Liver (tissue), 9 donors: Measurements from ENCODE around the gene ABHD12. TPM values are rescaled to one million over a fixed set of nuclear protein-coding genes. Genes with fewer than 3 reads are reported as not detected.

Source experiments
- DNase-seq: peaks from one replicate; pipeline ENCODE4 v3.0.0-alpha.2; 2017; ENCODE audit warnings: low spot score
- H3K27ac ChIP-seq, 2 donors: one replicate each; pipeline ENCODE4 v1.7.0; 2013; ENCODE audit warnings: inconsistent platforms in 2 of 2, low read length in 2 of 2, control low read depth in 1 of 2, low read depth in 1 of 2, mild to moderate bottlenecking in 1 of 2
- H3K27me3 ChIP-seq, 4 donors: one replicate each; pipeline versions ENCODE4 v1.6.1 to v1.7.0; 2013; ENCODE audit warnings: low read length in 3 of 4, inconsistent platforms in 1 of 4, mild to moderate bottlenecking in 1 of 4, moderate library complexity in 1 of 4; ENCODE audit not compliant: control insufficient read depth in 4 of 4, insufficient read depth in 4 of 4
- H3K36me3 ChIP-seq, 4 donors: one replicate each; pipeline versions ENCODE4 v1.6.1 to v1.7.0; 2013; ENCODE audit warnings: low read length in 3 of 4, mild to moderate bottlenecking in 3 of 4, low read depth in 1 of 4, moderate library complexity in 1 of 4; ENCODE audit not compliant: control insufficient read depth in 4 of 4, insufficient read depth in 3 of 4
- H3K4me1 ChIP-seq, 4 donors: one replicate each; pipeline versions ENCODE4 v1.6.1 to v1.7.0; 2013; ENCODE audit warnings: low read length in 3 of 4, mild to moderate bottlenecking in 3 of 4, moderate library complexity in 1 of 4; ENCODE audit not compliant: control insufficient read depth in 4 of 4, insufficient read depth in 4 of 4
- H3K4me3 ChIP-seq, 3 donors: one replicate each; pipeline versions ENCODE4 v1.6.1 to v1.7.0; 2013; ENCODE audit warnings: low read length in 3 of 3, control low read depth in 1 of 3, low read depth in 1 of 3, mild to moderate bottlenecking in 1 of 3
- H3K9ac ChIP-seq, 2 donors: one replicate each; pipeline ENCODE4 v1.7.0; 2013; ENCODE audit warnings: low read length in 2 of 2, mild to moderate bottlenecking in 2 of 2, moderate library complexity in 2 of 2, control low read depth in 1 of 2, low read depth in 1 of 2
- H3K9me3 ChIP-seq, 4 donors: one replicate each; pipeline versions ENCODE4 v1.6.1 to v1.7.0; 2013; ENCODE audit warnings: low read length in 3 of 4; ENCODE audit not compliant: control insufficient read depth in 4 of 4
- CTCF ChIP-seq: fragments of 150-350 bp; IDR thresholded peaks from 2 replicates; pipeline ENCODE4 v1.5.1; 2017; ENCODE audit warnings: improper control_type of control experiment, low read depth, low read length; ENCODE audit not compliant: missing input control
- EGR1 ChIP-seq, 2 donors: IDR thresholded peaks; 2 replicates each; pipeline ENCODE4 v1.6.1; 2016 to 2018; ENCODE audit warnings: antibody characterized with exemption in 2 of 2, low read depth in 2 of 2
- FOXA1 ChIP-seq: IDR thresholded peaks from 2 replicates; pipeline ENCODE4 v1.6.1; 2016; ENCODE audit warnings: antibody characterized with exemption
- FOXA2 ChIP-seq: IDR thresholded peaks from 2 replicates; pipeline ENCODE4 v1.6.1; 2016; ENCODE audit warnings: antibody characterized with exemption
- GABPA ChIP-seq, 2 donors: IDR thresholded peaks in 1 of 2; conservative IDR thresholded peaks in 1 of 2; 2 replicates each; pipeline ENCODE4 v1.6.1; 2016; ENCODE audit warnings: antibody characterized with exemption in 2 of 2, mild to moderate bottlenecking in 1 of 2, moderate library complexity in 1 of 2
- HNF4A ChIP-seq, 2 donors: conservative IDR thresholded peaks; 2 replicates each; pipeline ENCODE4 v1.6.1; 2016; ENCODE audit warnings: antibody characterized with exemption in 2 of 2, mild to moderate bottlenecking in 2 of 2
- HNF4G ChIP-seq: IDR thresholded peaks from 2 replicates; pipeline ENCODE4 v1.6.1; 2016; ENCODE audit warnings: antibody characterized with exemption
- JUND ChIP-seq, 2 donors: IDR thresholded peaks; 2 replicates each; pipeline ENCODE4 v1.6.1; 2016; ENCODE audit warnings: antibody characterized with exemption in 2 of 2
- NR2F2 ChIP-seq: IDR thresholded peaks from 2 replicates; pipeline ENCODE4 v1.6.1; 2016; ENCODE audit warnings: antibody characterized with exemption
- RAD21 ChIP-seq, 2 donors: IDR thresholded peaks; 2 replicates each; pipeline ENCODE4 v1.6.1; 2016; ENCODE audit warnings: antibody characterized with exemption in 2 of 2, mild to moderate bottlenecking in 2 of 2
- RXRA ChIP-seq, 2 donors: IDR thresholded peaks; 2 replicates each; pipeline ENCODE4 v1.6.1; 2017 to 2018; ENCODE audit warnings: antibody characterized with exemption in 2 of 2, mild to moderate bottlenecking in 1 of 2
- SP1 ChIP-seq: IDR thresholded peaks from 2 replicates; pipeline ENCODE4 v1.6.1; 2018; ENCODE audit warnings: antibody characterized with exemption, mild to moderate bottlenecking
- TAF1 ChIP-seq: conservative IDR thresholded peaks from 2 replicates; pipeline ENCODE4 v1.6.1; 2016; ENCODE audit warnings: antibody characterized with exemption, mild to moderate bottlenecking
- YY1 ChIP-seq: IDR thresholded peaks from 2 replicates; pipeline ENCODE4 v1.6.1; 2016; ENCODE audit warnings: antibody characterized with exemption, mild to moderate bottlenecking
- ZBTB33 ChIP-seq: IDR thresholded peaks from 2 replicates; pipeline ENCODE4 v1.6.1; 2016; ENCODE audit warnings: antibody characterized with exemption
- WGBS: extraction: QIAGEN DNeasy Blood & Tissue Kit; methylation state at CpG from one replicate; pipeline ENCODE4 v1.1.7; 2013; 5-methylcytosine and 5-hydroxymethylcytosine counted together
- polyA plus RNA-seq, 2 donors: library from polyadenylated mRNA; stranded (reverse) in 1 of 2; unstranded in 1 of 2; fragments of 200-250 nt in 1 of 2; fragments of >200 nt in 1 of 2; fragmentation: Nextera tagmentation in 1 of 2; extraction: Ambion mirVana in 1 of 2; gene quantifications; one replicate each; pipeline versions ENCODE4 v1.2.1 to v1.2.3, GENCODE V29; 2013 to 2015
- total RNA-seq, 2 donors: library from RNA; depleted of rRNA; stranded (reverse); fragments of >200 nt; gene quantifications; one replicate each; pipeline ENCODE4 v1.2.3, GENCODE V29; 2014
- TF ChIP-seq, protein P1 (sequence below): IDR thresholded peaks from 2 replicates; pipeline ENCODE4 v1.6.1; 2016; ENCODE audit warnings: antibody characterized with exemption
- TF ChIP-seq, protein P2 (sequence below): IDR thresholded peaks from 2 replicates; pipeline ENCODE4 v1.6.1; 2016; ENCODE audit warnings: antibody characterized with exemption
- TF ChIP-seq, protein P3 (sequence below): IDR thresholded peaks from 2 replicates; pipeline ENCODE4 v1.6.1; 2016; ENCODE audit warnings: antibody characterized with exemption, mild to moderate bottlenecking
- donor health status: healthy.
- donor health status: healthy.
- donor health status: healthy.
- donor health status: healthy.
- donor health status: healthy.

ABHD12 gene
- total and polyA plus RNA-seq, 4 donors, result 11.1 to 15.4 (median 12.9) TPM

DNA sequence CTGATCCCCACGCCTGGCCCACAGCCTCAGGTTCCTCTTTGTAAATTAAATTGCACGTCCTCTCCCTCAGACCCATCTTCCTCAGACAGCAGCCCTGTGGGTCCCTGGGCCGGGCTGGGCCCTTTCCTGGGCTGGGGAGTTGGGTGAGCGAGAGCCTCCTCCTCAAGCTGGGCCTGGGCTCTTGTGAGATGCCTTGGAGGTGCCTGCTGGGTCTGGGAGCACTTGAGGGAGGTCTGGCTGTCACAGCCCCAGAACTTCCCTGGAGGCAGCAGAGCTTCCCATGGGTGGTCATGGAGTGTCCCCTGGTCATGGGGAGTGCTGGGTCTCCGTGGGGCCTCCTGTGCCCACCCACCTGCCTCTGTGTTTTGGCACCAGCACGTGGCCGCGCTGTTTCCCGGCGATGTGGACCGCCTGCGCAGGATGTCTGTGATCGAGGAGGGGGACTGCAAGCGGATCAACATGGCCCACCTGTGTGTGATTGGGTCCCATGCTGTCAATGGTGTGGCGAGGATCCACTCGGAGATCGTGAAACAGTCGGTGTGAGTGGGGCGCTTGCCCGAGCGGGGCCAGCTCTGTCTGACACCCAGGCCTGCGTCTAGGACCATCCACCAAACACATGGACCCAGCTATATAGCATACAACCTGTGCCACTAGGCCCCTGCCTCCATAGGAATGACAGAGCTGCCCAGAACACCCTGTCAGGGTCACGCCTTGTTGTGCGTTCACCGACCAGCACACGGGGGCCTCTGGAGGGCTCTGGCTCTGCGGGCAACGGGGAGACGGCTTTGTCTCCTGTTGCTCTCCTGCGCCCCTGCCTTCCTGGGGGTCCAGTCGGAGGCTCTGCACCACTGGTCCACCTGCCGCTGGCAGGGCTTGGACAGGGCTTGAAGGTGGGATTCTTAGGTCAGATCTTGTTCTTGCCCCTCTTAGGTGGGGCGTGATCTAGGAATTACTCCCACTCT, 109.8 kb downstream of the ABHD12 start:
- H3K27ac ChIP-seq, result no peak overlapping the region
- H3K9ac ChIP-seq, result no peak overlapping the region
- H3K4me3 ChIP-seq, result no peak overlapping the region
- TF ChIP-seq EGR1 (IDR thresholded peaks at IDR 0.05; ENCODE audit: low read depth in 2 of 2) (no peak), RAD21 (IDR thresholded peaks at IDR 0.05) (no peak), YY1 (no peak), HNF4A (conservative IDR thresholded peaks at IDR 0.05) (no peak), TAF1 (no peak), SP1 (no peak), CTCF (no peak), GABPA (IDR thresholded peaks at IDR 0.05 in 1 of 2, conservative IDR thresholded peaks at IDR 0.05 in 1 of 2) (no peak), HNF4G (no peak), JUND (IDR thresholded peaks at IDR 0.05) (no peak), ZBTB33 (no peak), FOXA2 (no peak), FOXA1 (no peak), RXRA (IDR thresholded peaks at IDR 0.05) (no peak), NR2F2 (no peak)
- TF ChIP-seq, protein P1, sequence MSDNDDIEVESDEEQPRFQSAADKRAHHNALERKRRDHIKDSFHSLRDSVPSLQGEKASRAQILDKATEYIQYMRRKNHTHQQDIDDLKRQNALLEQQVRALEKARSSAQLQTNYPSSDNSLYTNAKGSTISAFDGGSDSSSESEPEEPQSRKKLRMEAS, result no peak
- TF ChIP-seq, protein P2, sequence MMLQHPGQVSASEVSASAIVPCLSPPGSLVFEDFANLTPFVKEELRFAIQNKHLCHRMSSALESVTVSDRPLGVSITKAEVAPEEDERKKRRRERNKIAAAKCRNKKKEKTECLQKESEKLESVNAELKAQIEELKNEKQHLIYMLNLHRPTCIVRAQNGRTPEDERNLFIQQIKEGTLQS, result no peak
- TF ChIP-seq, protein P3, sequence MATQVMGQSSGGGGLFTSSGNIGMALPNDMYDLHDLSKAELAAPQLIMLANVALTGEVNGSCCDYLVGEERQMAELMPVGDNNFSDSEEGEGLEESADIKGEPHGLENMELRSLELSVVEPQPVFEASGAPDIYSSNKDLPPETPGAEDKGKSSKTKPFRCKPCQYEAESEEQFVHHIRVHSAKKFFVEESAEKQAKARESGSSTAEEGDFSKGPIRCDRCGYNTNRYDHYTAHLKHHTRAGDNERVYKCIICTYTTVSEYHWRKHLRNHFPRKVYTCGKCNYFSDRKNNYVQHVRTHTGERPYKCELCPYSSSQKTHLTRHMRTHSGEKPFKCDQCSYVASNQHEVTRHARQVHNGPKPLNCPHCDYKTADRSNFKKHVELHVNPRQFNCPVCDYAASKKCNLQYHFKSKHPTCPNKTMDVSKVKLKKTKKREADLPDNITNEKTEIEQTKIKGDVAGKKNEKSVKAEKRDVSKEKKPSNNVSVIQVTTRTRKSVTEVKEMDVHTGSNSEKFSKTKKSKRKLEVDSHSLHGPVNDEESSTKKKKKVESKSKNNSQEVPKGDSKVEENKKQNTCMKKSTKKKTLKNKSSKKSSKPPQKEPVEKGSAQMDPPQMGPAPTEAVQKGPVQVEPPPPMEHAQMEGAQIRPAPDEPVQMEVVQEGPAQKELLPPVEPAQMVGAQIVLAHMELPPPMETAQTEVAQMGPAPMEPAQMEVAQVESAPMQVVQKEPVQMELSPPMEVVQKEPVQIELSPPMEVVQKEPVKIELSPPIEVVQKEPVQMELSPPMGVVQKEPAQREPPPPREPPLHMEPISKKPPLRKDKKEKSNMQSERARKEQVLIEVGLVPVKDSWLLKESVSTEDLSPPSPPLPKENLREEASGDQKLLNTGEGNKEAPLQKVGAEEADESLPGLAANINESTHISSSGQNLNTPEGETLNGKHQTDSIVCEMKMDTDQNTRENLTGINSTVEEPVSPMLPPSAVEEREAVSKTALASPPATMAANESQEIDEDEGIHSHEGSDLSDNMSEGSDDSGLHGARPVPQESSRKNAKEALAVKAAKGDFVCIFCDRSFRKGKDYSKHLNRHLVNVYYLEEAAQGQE, result no peak
- H3K27me3 ChIP-seq, result no peaks in the 10 kb centered on the region
- no peaks in the 10 kb centered on the region for H3K9me3 ChIP-seq
- 97% methylated on average over 33 of the region's 33 CpGs for WGBS
- no peak for DNase-seq
- peaks cover 0 to 19% (median 4%) of the 10 kb centered on the region in 4 donors for H3K36me3 ChIP-seq
- H3K4me1 ChIP-seq, result peaks cover 0 to 7% (median 3%) of the 10 kb centered on the region in 4 donors
